Esophagus muscularis mucosa (tissue), 4 donors: ENCODE results near the gene ERICH6.

Experiments
- EP300 ChIP-seq: sonication (generic); formaldehyde crosslinking; IDR thresholded peaks from one replicate; pipeline ENCODE4 v1.6.1; 2017; ENCODE audit warnings: antibody characterized with exemption
- POLR2A ChIP-seq: fragments of 450-650 bp; IDR thresholded peaks from one replicate; pipeline ENCODE4 v1.6.1; 2017; ENCODE audit warnings: antibody characterized with exemption, moderate library complexity, mild to moderate bottlenecking, low read depth
- POLR2AphosphoS5 ChIP-seq, 2 donors: sonication (generic); formaldehyde crosslinking; IDR thresholded peaks; one replicate each; pipeline ENCODE4 v1.6.1; 2017; ENCODE audit warnings: antibody characterized with exemption in 2 of 2
- TF ChIP-seq, protein P1 (sequence below), 3 experiments: fragments of 200-600 bp in 2 of 3; fragments of 450-650 bp in 1 of 3; sonication (generic) in 2 of 3; IDR thresholded peaks; one replicate each; pipeline ENCODE4 v1.5.1; 2017 to 2019; ENCODE audit warnings: antibody characterized with exemption in 3 of 3, mild to moderate bottlenecking in 2 of 3, moderate library complexity in 1 of 3

DNA sequence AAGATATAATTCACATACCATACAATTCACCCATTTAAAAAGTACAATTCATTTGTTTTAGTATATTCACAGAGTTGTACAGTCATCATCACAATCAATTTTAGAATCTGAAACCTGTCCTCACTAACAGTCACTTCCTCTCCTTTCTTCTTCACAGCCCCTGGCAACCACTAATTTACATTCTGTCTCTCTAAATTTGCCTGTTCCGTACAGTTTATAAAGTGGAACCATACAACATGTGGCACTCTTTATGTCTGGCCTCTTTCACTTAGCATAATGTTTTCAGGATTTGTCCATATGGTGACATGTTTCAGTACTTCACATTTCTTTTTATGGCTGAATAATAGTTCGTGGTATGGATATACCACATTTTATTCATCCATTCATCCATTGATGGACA, 22.7 kb downstream of the ERICH6 start:
- TF ChIP-seq POLR2A = no peak
- TF ChIP-seq, protein P1, sequence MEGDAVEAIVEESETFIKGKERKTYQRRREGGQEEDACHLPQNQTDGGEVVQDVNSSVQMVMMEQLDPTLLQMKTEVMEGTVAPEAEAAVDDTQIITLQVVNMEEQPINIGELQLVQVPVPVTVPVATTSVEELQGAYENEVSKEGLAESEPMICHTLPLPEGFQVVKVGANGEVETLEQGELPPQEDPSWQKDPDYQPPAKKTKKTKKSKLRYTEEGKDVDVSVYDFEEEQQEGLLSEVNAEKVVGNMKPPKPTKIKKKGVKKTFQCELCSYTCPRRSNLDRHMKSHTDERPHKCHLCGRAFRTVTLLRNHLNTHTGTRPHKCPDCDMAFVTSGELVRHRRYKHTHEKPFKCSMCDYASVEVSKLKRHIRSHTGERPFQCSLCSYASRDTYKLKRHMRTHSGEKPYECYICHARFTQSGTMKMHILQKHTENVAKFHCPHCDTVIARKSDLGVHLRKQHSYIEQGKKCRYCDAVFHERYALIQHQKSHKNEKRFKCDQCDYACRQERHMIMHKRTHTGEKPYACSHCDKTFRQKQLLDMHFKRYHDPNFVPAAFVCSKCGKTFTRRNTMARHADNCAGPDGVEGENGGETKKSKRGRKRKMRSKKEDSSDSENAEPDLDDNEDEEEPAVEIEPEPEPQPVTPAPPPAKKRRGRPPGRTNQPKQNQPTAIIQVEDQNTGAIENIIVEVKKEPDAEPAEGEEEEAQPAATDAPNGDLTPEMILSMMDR (IDR thresholded peaks at IDR 0.05) = no peak
- TF ChIP-seq POLR2AphosphoS5 (IDR thresholded peaks at IDR 0.05) = no peak
- no peak for TF ChIP-seq EP300
